OCI-LY3 (cell line): Measurements from ENCODE around the gene PDE7B.
"Not testable (repeated sequence)": the region's sequence is repeated elsewhere in the genome, so short reads cannot be mapped to it uniquely, and the experiment has no call there.

ENCODE experiments used
- H2AFZ ChIP-seq: fragments of 200-600, 300-600 bp; shearing (Covaris generic); 2 replicates; pipeline ENCODE4 v1.6.0; 2014; ENCODE audit warnings: antibody characterized with exemption, low read depth, low read length
- H3K27ac ChIP-seq: fragments of 200-600, 300-600 bp; sonication (generic); 2 replicates; pipeline ENCODE4 v1.5.1; 2014; ENCODE audit warnings: mild to moderate bottlenecking, low read length, moderate library complexity, mixed read lengths
- H3K27me3 ChIP-seq: fragments of 200-600, 300-600 bp; sonication (generic); 2 replicates; pipeline ENCODE4 v1.6.1; 2014; ENCODE audit warnings: low read depth, low read length, mixed read lengths
- H3K36me3 ChIP-seq: fragments of 200-600, 300-600 bp; sonication (generic); replicated peaks from 2 replicates; pipeline ENCODE3; 2014; ENCODE audit warnings: low read depth, low read length, mixed read lengths
- H3K4me1 ChIP-seq: fragments of 300-600, 200-600 bp; sonication (generic); 2 replicates; pipeline ENCODE4 v1.6.1; 2014; ENCODE audit warnings: low read length, mixed read lengths
- H3K4me2 ChIP-seq: fragments of 200-600, 300-600 bp; sonication (generic); 2 replicates; pipeline ENCODE4 v1.6.1; 2014; ENCODE audit warnings: low read length, mixed read lengths
- H3K4me3 ChIP-seq: fragments of 300-600, 200-600 bp; sonication (generic); 2 replicates; pipeline ENCODE4 v1.5.1; 2014; ENCODE audit warnings: antibody characterized with exemption, mild to moderate bottlenecking, low read length, moderate library complexity
- H3K79me2 ChIP-seq: fragments of 300-600, 200-600 bp; shearing (Covaris generic); 2 replicates; pipeline ENCODE4 v1.6.1; 2014; ENCODE audit warnings: mild to moderate bottlenecking, low read length, mixed read lengths
- H3K9ac ChIP-seq: fragments of 300-600, 200-600 bp; shearing (Covaris generic); 2 replicates; pipeline ENCODE4 v1.6.0; 2014; ENCODE audit warnings: mild to moderate bottlenecking, low read length, moderate library complexity
- H3K9me3 ChIP-seq: fragments of 200-600, 300-600 bp; shearing (Covaris generic); 2 replicates; pipeline ENCODE4 v1.6.1; 2014; ENCODE audit warnings: low read length, mixed read lengths; ENCODE audit not compliant: insufficient read depth
- H4K20me1 ChIP-seq: fragments of 200-600, 300-600 bp; sonication (generic); 2 replicates; pipeline ENCODE4 v1.6.1; 2016; ENCODE audit warnings: low read length, mixed read lengths; ENCODE audit not compliant: insufficient read depth
- CTCF ChIP-seq: fragments of 200-600, 300-600 bp; sonication (generic); IDR thresholded peaks from 2 replicates; pipeline ENCODE4 v1.5.1; 2014; ENCODE audit warnings: antibody characterized with exemption, low read length, low read depth
- EZH2phosphoT487 ChIP-seq: fragments of 200-600 bp; shearing (Covaris generic); IDR thresholded peaks from 2 replicates; pipeline ENCODE4 v1.6.1; 2018; ENCODE audit warnings: antibody characterized with exemption, mixed run types, low read depth

The PDE7B gene

GRCh38 chr6:136213012-136213539 lies 361.6 kb downstream of the PDE7B start:
- Histone ChIP-seq H3K36me3 (no peaks in the 10 kb centered on the region), H2AFZ (no peak overlapping the region), H3K27me3 (no peaks in the 10 kb centered on the region), H3K4me1 (no peaks in the 10 kb centered on the region), H4K20me1 (no peaks in the 10 kb centered on the region), H3K9ac (no peak overlapping the region), H3K4me2 (no peak overlapping the region), H3K79me2 (no peaks in the 10 kb centered on the region), H3K4me3 (no peak overlapping the region), H3K9me3 (no peaks in the 10 kb centered on the region), H3K27ac (no peak overlapping the region)
- no peak for TF ChIP-seq CTCF
- TF ChIP-seq EZH2phosphoT487, result no peak

- no peak overlapping the region for H2AFZ ChIP-seq
- no peaks in the 10 kb centered on the region for H3K36me3 ChIP-seq
- H3K4me1 ChIP-seq, result no peaks in the 10 kb centered on the region
- H3K27ac ChIP-seq, result no peak overlapping the region
- no peak overlapping the region for H3K9ac ChIP-seq
- no peaks in the 10 kb centered on the region for H3K9me3 ChIP-seq
- H3K79me2 ChIP-seq, result no peaks in the 10 kb centered on the region
- H3K4me2 ChIP-seq, result no peak overlapping the region
- no peak overlapping the region for H3K4me3 ChIP-seq
- no peak for TF ChIP-seq CTCF
- no peak for TF ChIP-seq EZH2phosphoT487
- H3K27me3 ChIP-seq, result no peaks in the 10 kb centered on the region
- no peaks in the 10 kb centered on the region for H4K20me1 ChIP-seq
These were observed 362.4 kb downstream of the PDE7B start for GRCh38 chr6:136213853-136214252.

- H3K4me1 ChIP-seq, result no peaks in the 10 kb centered on the region
These were observed 365.3 kb downstream of the PDE7B start for GRCh38 chr6:136216503-136217401.

GRCh38 chr6:136224974-136225373 lies 373.5 kb downstream of the PDE7B start:
- not testable (repeated sequence) for H4K20me1 ChIP-seq, H3K36me3 ChIP-seq, H3K9me3 ChIP-seq, H3K9ac ChIP-seq, H3K79me2 ChIP-seq, H3K4me3 ChIP-seq, H3K27ac ChIP-seq, H2AFZ ChIP-seq, H3K4me2 ChIP-seq, H3K27me3 ChIP-seq
- H3K4me1 ChIP-seq, result peaks cover 25% of the 10 kb centered on the region

More at GRCh38 chr6:136216503-136217401, 365.3 kb downstream of the PDE7B start:
- H3K4me2 ChIP-seq, result no peak overlapping the region
- no peak overlapping the region for H3K9ac ChIP-seq
- no peak overlapping the region for H2AFZ ChIP-seq
- H3K79me2 ChIP-seq, result no peaks in the 10 kb centered on the region
- no peaks in the 10 kb centered on the region for H3K9me3 ChIP-seq
- no peak overlapping the region for H3K4me3 ChIP-seq
- H3K27me3 ChIP-seq, result no peaks in the 10 kb centered on the region
- no peaks in the 10 kb centered on the region for H4K20me1 ChIP-seq
- no peak for TF ChIP-seq CTCF
- TF ChIP-seq EZH2phosphoT487, result no peak
- no peaks in the 10 kb centered on the region for H3K36me3 ChIP-seq
- no peak overlapping the region for H3K27ac ChIP-seq
